ENCODE results near the gene ZNF532. TPM values are rescaled to one million over a fixed set of nuclear protein-coding genes. Genes with fewer than 3 reads are reported as not detected.

The ZNF532 gene, protein sequence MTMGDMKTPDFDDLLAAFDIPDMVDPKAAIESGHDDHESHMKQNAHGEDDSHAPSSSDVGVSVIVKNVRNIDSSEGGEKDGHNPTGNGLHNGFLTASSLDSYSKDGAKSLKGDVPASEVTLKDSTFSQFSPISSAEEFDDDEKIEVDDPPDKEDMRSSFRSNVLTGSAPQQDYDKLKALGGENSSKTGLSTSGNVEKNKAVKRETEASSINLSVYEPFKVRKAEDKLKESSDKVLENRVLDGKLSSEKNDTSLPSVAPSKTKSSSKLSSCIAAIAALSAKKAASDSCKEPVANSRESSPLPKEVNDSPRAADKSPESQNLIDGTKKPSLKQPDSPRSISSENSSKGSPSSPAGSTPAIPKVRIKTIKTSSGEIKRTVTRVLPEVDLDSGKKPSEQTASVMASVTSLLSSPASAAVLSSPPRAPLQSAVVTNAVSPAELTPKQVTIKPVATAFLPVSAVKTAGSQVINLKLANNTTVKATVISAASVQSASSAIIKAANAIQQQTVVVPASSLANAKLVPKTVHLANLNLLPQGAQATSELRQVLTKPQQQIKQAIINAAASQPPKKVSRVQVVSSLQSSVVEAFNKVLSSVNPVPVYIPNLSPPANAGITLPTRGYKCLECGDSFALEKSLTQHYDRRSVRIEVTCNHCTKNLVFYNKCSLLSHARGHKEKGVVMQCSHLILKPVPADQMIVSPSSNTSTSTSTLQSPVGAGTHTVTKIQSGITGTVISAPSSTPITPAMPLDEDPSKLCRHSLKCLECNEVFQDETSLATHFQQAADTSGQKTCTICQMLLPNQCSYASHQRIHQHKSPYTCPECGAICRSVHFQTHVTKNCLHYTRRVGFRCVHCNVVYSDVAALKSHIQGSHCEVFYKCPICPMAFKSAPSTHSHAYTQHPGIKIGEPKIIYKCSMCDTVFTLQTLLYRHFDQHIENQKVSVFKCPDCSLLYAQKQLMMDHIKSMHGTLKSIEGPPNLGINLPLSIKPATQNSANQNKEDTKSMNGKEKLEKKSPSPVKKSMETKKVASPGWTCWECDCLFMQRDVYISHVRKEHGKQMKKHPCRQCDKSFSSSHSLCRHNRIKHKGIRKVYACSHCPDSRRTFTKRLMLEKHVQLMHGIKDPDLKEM (N-terminal part only)
- 10 to 100 TPM; 16.2 to 26.9 (median 22.7) TPM for total RNA-seq

DNA sequence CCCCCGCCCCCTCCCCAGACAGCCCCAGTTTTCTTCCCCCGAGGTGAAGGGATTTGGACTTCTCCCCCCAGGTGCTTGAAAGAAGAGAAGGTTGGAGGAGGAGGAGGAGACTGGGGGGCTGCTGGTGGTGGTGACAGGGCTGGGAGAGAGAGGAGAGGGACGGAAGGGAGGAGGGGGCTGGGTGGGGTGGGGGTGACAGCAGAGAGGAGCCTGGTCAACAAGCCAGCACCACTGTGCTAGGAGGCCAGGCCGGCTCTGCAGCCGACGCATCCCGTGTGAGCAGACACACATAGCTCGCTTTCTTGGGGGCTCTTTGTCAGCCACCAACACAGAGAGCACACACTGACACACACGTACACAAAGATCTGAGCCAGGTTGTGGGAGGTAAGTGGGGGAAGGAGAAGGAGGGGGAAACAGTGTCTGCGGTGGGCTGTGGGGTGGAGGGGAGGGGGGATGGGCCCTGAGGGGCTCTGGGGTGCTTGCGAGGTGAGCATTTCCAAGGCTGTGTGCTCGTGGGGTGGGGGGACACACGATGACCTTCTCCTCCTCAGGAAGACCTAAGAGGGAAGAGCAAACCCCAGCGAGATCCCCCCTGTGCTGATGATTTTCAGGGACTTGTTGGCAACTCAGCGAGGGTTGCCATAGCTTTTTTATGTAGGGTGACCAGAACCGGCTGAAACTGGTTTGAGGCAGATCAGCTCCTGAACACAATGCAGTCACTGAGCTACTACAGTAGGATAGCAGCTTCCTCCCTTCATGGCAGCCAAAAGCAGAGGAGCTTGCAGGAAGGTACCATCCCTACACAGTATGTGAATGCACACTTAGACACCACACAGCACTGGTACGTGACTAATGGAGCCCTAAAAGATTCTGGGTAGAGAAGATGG, at the start of gene ZNF532:
Gene ZNF532 (plus strand): TSS at position 732 of the 887 bp plus-strand sequence. CDS start 53,411 bp downstream, outside the sequence.
- Histone ChIP-seq H3K9me3 (no peaks in the 10 kb centered on the region), H3K36me3 (no peaks in the 10 kb centered on the region), H3K27me3 (no peaks in the 10 kb centered on the region), H3K4me1 (peaks cover 2 to 73% (median 30%) of the 10 kb centered on the region in 4 donors), H3K27ac (peak within 1 kb of the TSS; percentile 88 to 92 (median 90)), H3K4me3 (peak within 1 kb of the TSS; percentile 10 to 51 (median 38))
- TF ChIP-seq EP300 (IDR thresholded peaks at IDR 0.05; ENCODE audit: low read depth), result no peak
- TF ChIP-seq POLR2A (IDR thresholded peaks at IDR 0.05), result no peak
- TF ChIP-seq POLR2AphosphoS5 (IDR thresholded peaks at IDR 0.05), result no peak
- DNase-seq, result peak; percentile 36
- in situ Hi-C loops (cut with MboI; ENCODE audit: low pct_ligation_motif_present in 1 of 4, low pct_unique_long_range_greater_than_20kb in 1 of 4, low sequenced_read_pairs in 3 of 4), result no loop called here
- WGBS, 2 donors (ENCODE audit: low coverage in 1 of 2), result 62% methylated on average over 16 of the region's 17 CpGs; no CpG with 5 or more reads in 1 of the 2 donors
- intact Hi-C loops (cut with DNase I; ENCODE audit: low total_unique reads), result loop anchor here (5.0 kb wide), 1 partner anchor 87 kb away; no protein-coding TSS in a partner anchor

DNA sequence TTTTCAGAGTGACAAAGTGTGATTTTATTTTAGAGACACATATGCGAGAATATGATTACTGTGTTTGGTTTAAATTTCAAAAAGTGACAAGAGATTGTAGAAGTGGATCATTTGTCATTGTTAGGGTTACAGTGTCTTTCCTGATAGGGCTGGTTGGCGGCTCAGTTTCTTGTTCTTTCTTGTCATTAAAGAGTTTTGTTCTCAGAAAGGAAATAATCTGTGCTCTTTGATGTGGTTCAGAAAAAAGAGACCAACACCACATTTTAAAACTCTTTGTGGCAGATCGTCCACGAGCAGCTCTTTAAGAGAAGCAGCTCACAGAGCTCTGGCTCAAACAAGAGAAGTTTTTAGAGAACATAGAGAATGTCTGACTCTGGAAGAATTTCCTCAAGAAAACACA, 45.6 kb upstream of the ZNF532 start:
- intact Hi-C loops (cut with DNase I; ENCODE audit: low total_unique reads) (no loop called here), in situ Hi-C loops (cut with MboI; ENCODE audit: low pct_ligation_motif_present in 1 of 4, low pct_unique_long_range_greater_than_20kb in 1 of 4, low sequenced_read_pairs in 3 of 4) (no loop called here)
- H3K9me3 ChIP-seq, result no peaks in the 10 kb centered on the region
- no peak overlapping the region for H3K4me3 ChIP-seq
- no peak for TF ChIP-seq POLR2A (IDR thresholded peaks at IDR 0.05)
- TF ChIP-seq, protein P1, sequence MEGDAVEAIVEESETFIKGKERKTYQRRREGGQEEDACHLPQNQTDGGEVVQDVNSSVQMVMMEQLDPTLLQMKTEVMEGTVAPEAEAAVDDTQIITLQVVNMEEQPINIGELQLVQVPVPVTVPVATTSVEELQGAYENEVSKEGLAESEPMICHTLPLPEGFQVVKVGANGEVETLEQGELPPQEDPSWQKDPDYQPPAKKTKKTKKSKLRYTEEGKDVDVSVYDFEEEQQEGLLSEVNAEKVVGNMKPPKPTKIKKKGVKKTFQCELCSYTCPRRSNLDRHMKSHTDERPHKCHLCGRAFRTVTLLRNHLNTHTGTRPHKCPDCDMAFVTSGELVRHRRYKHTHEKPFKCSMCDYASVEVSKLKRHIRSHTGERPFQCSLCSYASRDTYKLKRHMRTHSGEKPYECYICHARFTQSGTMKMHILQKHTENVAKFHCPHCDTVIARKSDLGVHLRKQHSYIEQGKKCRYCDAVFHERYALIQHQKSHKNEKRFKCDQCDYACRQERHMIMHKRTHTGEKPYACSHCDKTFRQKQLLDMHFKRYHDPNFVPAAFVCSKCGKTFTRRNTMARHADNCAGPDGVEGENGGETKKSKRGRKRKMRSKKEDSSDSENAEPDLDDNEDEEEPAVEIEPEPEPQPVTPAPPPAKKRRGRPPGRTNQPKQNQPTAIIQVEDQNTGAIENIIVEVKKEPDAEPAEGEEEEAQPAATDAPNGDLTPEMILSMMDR (IDR thresholded peaks at IDR 0.05), result no peak
- no peak for TF ChIP-seq POLR2AphosphoS5 (IDR thresholded peaks at IDR 0.05)
- TF ChIP-seq EP300 (IDR thresholded peaks at IDR 0.05; ENCODE audit: low read depth), result no peak
- no peaks in the 10 kb centered on the region for H3K36me3 ChIP-seq
- WGBS, 2 donors (ENCODE audit: low coverage in 1 of 2), result 44 to 63% methylated on average over 4 of the region's 4 CpGs
- no peaks in the 10 kb centered on the region for H3K4me1 ChIP-seq
- no peak for DNase-seq
- no peaks in the 10 kb centered on the region for H3K27me3 ChIP-seq
- H3K27ac ChIP-seq, result no peak overlapping the region

DNA sequence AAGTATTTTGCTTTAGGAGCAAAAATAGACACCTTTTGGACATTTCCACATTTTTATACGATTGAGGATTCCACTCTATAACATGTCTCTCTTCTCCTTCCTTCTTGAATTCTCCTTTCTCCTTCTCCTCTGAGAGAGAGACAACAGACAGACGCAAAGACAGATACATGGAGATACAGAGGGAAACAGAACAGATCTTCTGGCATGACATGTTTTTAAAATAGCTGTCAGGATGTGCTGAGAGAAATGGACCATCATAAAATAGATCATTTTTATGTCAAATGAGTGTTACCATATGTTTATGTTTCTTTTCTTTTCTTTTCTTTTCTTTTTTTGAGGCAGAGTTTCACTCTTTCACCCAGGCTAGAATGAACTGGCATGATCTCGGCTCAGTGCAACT, 44.4 kb upstream of the ZNF532 start:
- 75 to 82% methylated on average over 2 to 3 of the region's 3 CpGs for WGBS, 2 donors (ENCODE audit: low coverage in 1 of 2)
- intact Hi-C loops (cut with DNase I; ENCODE audit: low total_unique reads), result no loop called here
- H3K36me3 ChIP-seq, result no peaks in the 10 kb centered on the region
- in situ Hi-C loops (cut with MboI; ENCODE audit: low pct_ligation_motif_present in 1 of 4, low pct_unique_long_range_greater_than_20kb in 1 of 4, low sequenced_read_pairs in 3 of 4), result no loop called here
- TF ChIP-seq POLR2AphosphoS5 (IDR thresholded peaks at IDR 0.05) (peak in 2 of 3 donors; percentile 37 to 62), EP300 (IDR thresholded peaks at IDR 0.05; ENCODE audit: low read depth) (no peak), POLR2A (IDR thresholded peaks at IDR 0.05) (no peak)
- TF ChIP-seq, protein P1 (IDR thresholded peaks at IDR 0.05), result no peak
- H3K4me3 ChIP-seq, result no peak overlapping the region
- H3K4me1 ChIP-seq, result no peaks in the 10 kb centered on the region
- H3K9me3 ChIP-seq, result no peaks in the 10 kb centered on the region
- DNase-seq, result no peak
- H3K27ac ChIP-seq, result no peak overlapping the region
- H3K27me3 ChIP-seq, result no peaks in the 10 kb centered on the region

DNA sequence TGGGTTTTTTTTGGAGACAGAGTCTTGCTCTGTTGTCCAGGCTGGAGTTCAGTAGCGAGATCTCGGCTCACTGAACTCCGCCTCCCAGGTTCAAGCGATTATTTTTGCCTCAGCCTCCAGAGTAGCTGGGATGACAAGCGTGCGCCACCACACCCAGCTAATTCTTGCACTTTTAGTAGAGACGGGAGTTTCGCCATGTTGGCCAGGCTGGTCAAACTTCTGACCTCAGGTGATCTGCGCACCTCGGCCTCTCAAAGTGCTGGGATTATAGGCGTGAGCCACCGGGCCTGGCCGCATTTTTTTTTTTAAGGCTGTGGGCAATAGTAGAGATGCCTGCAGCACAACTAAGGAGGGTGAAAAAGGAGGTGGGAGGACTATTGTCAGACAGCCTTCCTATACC, 41.7 kb upstream of the ZNF532 start:
- no peaks in the 10 kb centered on the region for H3K36me3 ChIP-seq
- DNase-seq, result no peak
- 93% methylated on average over 13 of the region's 13 CpGs; no CpG with 5 or more reads in 1 of the 2 donors for WGBS, 2 donors (ENCODE audit: low coverage in 1 of 2)
- no peak overlapping the region for H3K27ac ChIP-seq
- no peaks in the 10 kb centered on the region for H3K27me3 ChIP-seq
- no peak for TF ChIP-seq POLR2A (IDR thresholded peaks at IDR 0.05)
- no peak for TF ChIP-seq POLR2AphosphoS5 (IDR thresholded peaks at IDR 0.05)
- TF ChIP-seq EP300 (IDR thresholded peaks at IDR 0.05; ENCODE audit: low read depth), result no peak
- TF ChIP-seq, protein P1 (IDR thresholded peaks at IDR 0.05), result no peak
- in situ Hi-C loops (cut with MboI; ENCODE audit: low pct_ligation_motif_present in 1 of 4, low pct_unique_long_range_greater_than_20kb in 1 of 4, low sequenced_read_pairs in 3 of 4), result no loop called here
- H3K4me1 ChIP-seq, result no peaks in the 10 kb centered on the region
- intact Hi-C loops (cut with DNase I; ENCODE audit: low total_unique reads), result no loop called here
- H3K4me3 ChIP-seq, result no peak overlapping the region
- H3K9me3 ChIP-seq, result no peaks in the 10 kb centered on the region
